Right lobe of liver (tissue), 4 donors: ENCODE results near the gene GRK4.

ENCODE experiments used
- CTCF ChIP-seq, 4 donors: fragments of 200-600 bp in 3 of 4; fragments of 450-650 bp in 1 of 4; IDR thresholded peaks; one replicate each; pipeline versions ENCODE4 v1.5.1 to v1.8.0; 2016 to 2022; ENCODE audit warnings: antibody characterized with exemption in 4 of 4, mild to moderate bottlenecking in 2 of 4
- POLR2A ChIP-seq: fragments of 450-650 bp; IDR thresholded peaks from one replicate; pipeline ENCODE4 v1.6.1; 2017; ENCODE audit warnings: antibody characterized with exemption, mild to moderate bottlenecking
- donor health status: DM: no; HTN: no; CAD: no.
- donor health status: DM: no; HTN: no; CAD: no.
- donor health status: DM: no; HTN: yes; CAD: no.

- no peak for TF ChIP-seq POLR2A
- TF ChIP-seq CTCF (IDR thresholded peaks at IDR 0.05) = no peak
Observed at GRCh38 chr4:2950221-2950989, 13.0 kb upstream of the GRK4 start.
